ENCODE results near the gene FLACC1. TPM values are rescaled to one million over a fixed set of nuclear protein-coding genes. Genes with fewer than 3 reads are reported as not detected.

Gene FLACC1, protein sequence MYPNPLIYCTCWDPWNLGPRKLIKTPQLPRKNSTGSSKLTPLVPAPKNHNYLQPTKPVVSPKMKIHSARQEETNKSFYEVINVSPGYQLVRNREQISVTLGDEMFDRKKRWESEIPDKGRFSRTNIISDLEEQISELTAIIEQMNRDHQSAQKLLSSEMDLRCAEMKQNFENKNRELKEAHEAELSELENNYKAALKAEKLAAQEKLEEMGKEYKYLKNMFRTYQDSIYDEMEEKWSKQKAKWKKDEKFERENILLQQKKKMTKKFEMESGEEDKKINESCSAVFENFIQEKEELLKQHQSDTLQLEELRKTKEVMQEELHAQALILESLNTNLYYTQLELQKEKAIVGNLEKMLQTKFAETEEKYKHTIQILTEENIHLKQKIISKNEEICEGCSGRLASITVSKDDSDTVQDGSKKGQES
- under 1 TPM in 3 of 4 donors, not detected in 1; 0.42 to 0.69 (median 0.59) TPM for total RNA-seq

DNA sequence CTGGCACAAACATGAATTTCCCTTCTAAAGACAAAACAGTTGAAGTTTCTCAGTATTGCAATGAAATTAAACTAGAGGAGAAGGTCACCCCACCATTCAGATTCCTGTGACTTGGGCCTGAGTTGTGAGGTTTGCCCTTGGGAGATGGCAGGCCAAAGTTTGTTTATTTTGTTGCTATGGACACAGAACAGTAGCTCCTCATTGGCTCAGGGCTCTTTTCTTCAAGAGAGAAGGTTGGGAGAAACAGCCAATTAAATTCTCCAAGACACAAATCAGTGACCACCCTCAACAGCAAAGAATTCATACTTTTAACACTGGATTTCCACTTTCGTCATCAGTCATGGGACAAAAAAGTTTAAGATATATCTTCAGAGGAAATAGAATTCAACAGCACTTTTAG is at the start of gene FLACC1:
TSS of gene FLACC1 (minus strand) at position 125 of the 400 bp plus-strand sequence. CDS start 5,941 bp downstream, outside the sequence.
- H3K4me3 ChIP-seq (ENCODE audit: low read depth, poor library complexity, severe bottlenecking): no peak within 1 kb of the TSS
- intact Hi-C loops (cut with DNase I; ENCODE audit: low total_unique reads): no loop called here
- no peak for TF ChIP-seq CTCF (IDR thresholded peaks at IDR 0.05)
- TF ChIP-seq POLR2A (IDR thresholded peaks at IDR 0.05): no peak
- 5 to 19% methylated on average over 1 of the region's 1 CpG for WGBS, 2 donors
- no peak for DNase-seq (ENCODE audit: low spot score in 2 of 2)

DNA sequence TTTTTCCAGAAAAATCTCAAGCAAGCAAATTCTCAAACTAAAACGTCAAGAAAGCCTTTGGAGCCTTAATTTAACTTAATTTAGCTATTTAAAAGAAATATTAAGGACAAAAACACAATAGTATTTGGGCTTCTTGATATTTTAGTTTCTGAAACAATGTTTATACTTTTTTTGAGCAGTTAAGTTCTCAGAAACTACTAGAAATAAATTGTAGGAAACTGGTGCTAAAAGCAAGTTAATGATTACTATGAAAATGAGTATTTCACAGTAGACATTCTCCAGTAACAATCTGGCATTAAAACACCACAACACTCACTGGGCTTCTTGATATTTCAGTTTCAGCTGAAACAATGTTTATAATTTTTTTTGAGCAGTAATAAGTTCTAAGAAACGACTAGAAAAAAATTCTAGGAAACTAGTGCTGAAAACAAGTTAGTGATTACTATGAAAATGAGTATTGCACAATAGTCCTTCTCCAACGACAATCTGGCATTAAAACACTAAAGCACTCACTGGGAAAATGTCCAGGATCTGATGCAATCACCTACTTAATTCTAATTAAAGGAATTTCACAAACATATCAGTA is 49.0 kb upstream of the FLACC1 start:
- intact Hi-C loops (cut with DNase I; ENCODE audit: low total_unique reads): no loop called here
- TF ChIP-seq CTCF (IDR thresholded peaks at IDR 0.05) (no peak), POLR2A (IDR thresholded peaks at IDR 0.05) (no peak)
- H3K4me3 ChIP-seq (ENCODE audit: low read depth, poor library complexity, severe bottlenecking): no peak overlapping the region
- peak in 1 of 2 donors; percentile 70 for DNase-seq (ENCODE audit: low spot score in 2 of 2)
- WGBS, 2 donors: 19 to 25% methylated on average over 3 of the region's 3 CpGs

- 87 to 94% methylated on average over 3 of the region's 3 CpGs for WGBS, 2 donors
- no peak for TF ChIP-seq POLR2A (IDR thresholded peaks at IDR 0.05)
- no peak for TF ChIP-seq CTCF (IDR thresholded peaks at IDR 0.05)
- DNase-seq (ENCODE audit: low spot score in 2 of 2): no peak
- intact Hi-C loops (cut with DNase I; ENCODE audit: low total_unique reads): no loop called here
- no peak overlapping the region for H3K4me3 ChIP-seq (ENCODE audit: low read depth, poor library complexity, severe bottlenecking)
Observed at GRCh38 chr2:201404699-201405280, 47.6 kb upstream of the FLACC1 start.

GRCh38 chr2:201403880-201404279 is 46.7 kb upstream of the FLACC1 start:
- intact Hi-C loops (cut with DNase I; ENCODE audit: low total_unique reads): no loop called here
- TF ChIP-seq CTCF (IDR thresholded peaks at IDR 0.05): no peak
- no peak for DNase-seq (ENCODE audit: low spot score in 2 of 2)
- H3K4me3 ChIP-seq (ENCODE audit: low read depth, poor library complexity, severe bottlenecking): no peak overlapping the region
- 68 to 79% methylated on average over 3 of the region's 3 CpGs for WGBS, 2 donors

GRCh38 chr2:201402651-201403562 is 45.8 kb upstream of the FLACC1 start:
- WGBS, 2 donors: 76 to 81% methylated on average over 6 of the region's 6 CpGs
- TF ChIP-seq POLR2A (IDR thresholded peaks at IDR 0.05): no peak
- no peak for TF ChIP-seq CTCF (IDR thresholded peaks at IDR 0.05)
- intact Hi-C loops (cut with DNase I; ENCODE audit: low total_unique reads): no loop called here
- no peak for DNase-seq (ENCODE audit: low spot score in 2 of 2)
- no peak overlapping the region for H3K4me3 ChIP-seq (ENCODE audit: low read depth, poor library complexity, severe bottlenecking)

Measured in lower leg skin (tissue), 4 donors.